Tibial nerve (tissue), 3 donors: ENCODE results near the gene ADSS1.

ENCODE experiments used
- POLR2A ChIP-seq, 2 donors: fragments of 450-650 bp; IDR thresholded peaks; one replicate each; pipeline ENCODE4 v1.6.1; 2017; ENCODE audit warnings: antibody characterized with exemption in 2 of 2, mild to moderate bottlenecking in 2 of 2, moderate library complexity in 2 of 2
- TF ChIP-seq, protein P1 (sequence below), 5 experiments: fragments of 200-600 bp in 3 of 5; fragments of 450-650 bp in 2 of 5; sonication (generic) in 3 of 5; IDR thresholded peaks; one replicate each; pipeline ENCODE4 v1.5.1; 2016 to 2019; ENCODE audit warnings: antibody characterized with exemption in 5 of 5, mild to moderate bottlenecking in 3 of 5, moderate library complexity in 2 of 5

DNA sequence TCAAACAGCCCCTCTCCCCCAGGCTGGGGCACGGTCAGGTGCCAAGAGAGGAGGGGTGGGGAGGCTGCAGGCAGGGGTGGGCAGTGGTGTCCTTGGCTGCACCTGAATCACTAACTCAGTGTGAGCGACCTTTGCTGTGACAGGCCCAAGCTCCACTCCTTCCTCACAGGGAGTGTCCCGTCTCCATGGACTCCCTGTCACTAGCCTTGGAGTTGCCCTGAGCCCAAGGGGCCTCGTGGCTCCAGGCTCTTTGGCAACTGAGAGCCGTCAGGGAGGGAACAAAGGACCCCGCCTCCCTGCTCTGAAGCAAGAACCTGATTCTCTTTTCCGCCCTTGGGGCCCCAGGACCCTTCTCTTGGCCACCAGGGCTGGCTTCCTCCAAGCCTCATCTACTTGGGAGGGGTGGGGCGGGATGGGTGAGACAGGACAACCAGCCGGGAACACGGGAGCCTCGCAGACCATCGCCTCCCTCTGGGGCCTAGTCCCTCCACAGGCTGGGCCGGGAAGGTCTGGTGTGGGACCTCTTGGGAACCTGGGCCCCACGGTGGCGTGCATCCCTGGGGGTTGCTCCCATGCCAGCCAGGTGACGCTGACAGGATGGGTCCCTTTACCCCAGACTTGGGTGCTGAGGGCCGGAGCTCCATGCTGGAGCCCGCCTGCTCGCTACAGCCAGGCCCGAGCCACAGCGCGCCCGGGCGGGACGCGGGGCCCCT is 935 bp upstream of the ADSS1 start:
- no peak for TF ChIP-seq POLR2A (IDR thresholded peaks at IDR 0.05)
- TF ChIP-seq, protein P1, sequence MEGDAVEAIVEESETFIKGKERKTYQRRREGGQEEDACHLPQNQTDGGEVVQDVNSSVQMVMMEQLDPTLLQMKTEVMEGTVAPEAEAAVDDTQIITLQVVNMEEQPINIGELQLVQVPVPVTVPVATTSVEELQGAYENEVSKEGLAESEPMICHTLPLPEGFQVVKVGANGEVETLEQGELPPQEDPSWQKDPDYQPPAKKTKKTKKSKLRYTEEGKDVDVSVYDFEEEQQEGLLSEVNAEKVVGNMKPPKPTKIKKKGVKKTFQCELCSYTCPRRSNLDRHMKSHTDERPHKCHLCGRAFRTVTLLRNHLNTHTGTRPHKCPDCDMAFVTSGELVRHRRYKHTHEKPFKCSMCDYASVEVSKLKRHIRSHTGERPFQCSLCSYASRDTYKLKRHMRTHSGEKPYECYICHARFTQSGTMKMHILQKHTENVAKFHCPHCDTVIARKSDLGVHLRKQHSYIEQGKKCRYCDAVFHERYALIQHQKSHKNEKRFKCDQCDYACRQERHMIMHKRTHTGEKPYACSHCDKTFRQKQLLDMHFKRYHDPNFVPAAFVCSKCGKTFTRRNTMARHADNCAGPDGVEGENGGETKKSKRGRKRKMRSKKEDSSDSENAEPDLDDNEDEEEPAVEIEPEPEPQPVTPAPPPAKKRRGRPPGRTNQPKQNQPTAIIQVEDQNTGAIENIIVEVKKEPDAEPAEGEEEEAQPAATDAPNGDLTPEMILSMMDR (IDR thresholded peaks at IDR 0.05), result no peak
